ENCODE data around the gene SECISBP2. TPM values are rescaled to one million over a fixed set of nuclear protein-coding genes. Genes with fewer than 3 reads are reported as not detected.

SECISBP2 gene
- polyA plus RNA-seq, 2 of the 4 experiments (the other 2 are of a cell fraction): 16.3 to 43.4 TPM

DNA sequence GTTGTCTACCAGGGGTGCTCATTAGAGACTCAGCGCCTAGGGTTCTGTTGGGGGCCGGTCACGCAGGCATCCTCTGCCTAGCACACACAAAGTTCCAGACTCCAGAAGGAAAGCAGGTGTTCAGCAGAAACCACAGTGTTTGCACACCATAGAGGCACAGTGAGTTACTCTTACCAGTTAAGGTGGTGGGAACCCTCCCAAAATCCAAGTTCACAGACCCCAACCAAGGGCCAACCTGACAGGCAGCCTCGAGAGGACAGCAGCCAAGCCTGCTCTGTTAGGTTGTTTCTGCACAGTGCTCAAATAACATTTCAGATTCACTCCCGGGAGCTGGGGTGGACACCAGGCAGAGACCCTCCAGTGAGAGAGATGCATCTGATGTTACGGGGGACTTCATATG lies 36.2 kb downstream of the SECISBP2 start:
- CTCF ChIA-PET: interaction anchor here (1.4 kb wide), 2 partner anchors 11 to 22 kb away, joined by 3 to 4 read pairs; no protein-coding TSS in a partner anchor
- TF ChIP-seq RNF2 (IDR thresholded peaks at IDR 0.05; ENCODE audit: borderline replicate concordance, low read depth): no peak
- TF ChIP-seq HEYL (CRISPR knock-in tag; IDR thresholded peaks at IDR 0.05): no peak
- no peak for TF ChIP-seq RAD21 (conservative IDR thresholded peaks at IDR 0.05 in 1 of 2, IDR thresholded peaks at IDR 0.05 in 1 of 2)
- no peak for TF ChIP-seq TFCP2L1 (CRISPR knock-in tag; IDR thresholded peaks at IDR 0.05)
- TF ChIP-seq ZFP36 (IDR thresholded peaks at IDR 0.05; ENCODE audit: borderline replicate concordance, partially characterized antibody): no peak
- no peak for TF ChIP-seq SMC3 (IDR thresholded peaks at IDR 0.05)
- no peak for TF ChIP-seq HOXA7 (CRISPR knock-in tag; IDR thresholded peaks at IDR 0.05)
- no peak for TF ChIP-seq ZC3H11A (IDR thresholded peaks at IDR 0.05)
- TF ChIP-seq, protein P1, sequence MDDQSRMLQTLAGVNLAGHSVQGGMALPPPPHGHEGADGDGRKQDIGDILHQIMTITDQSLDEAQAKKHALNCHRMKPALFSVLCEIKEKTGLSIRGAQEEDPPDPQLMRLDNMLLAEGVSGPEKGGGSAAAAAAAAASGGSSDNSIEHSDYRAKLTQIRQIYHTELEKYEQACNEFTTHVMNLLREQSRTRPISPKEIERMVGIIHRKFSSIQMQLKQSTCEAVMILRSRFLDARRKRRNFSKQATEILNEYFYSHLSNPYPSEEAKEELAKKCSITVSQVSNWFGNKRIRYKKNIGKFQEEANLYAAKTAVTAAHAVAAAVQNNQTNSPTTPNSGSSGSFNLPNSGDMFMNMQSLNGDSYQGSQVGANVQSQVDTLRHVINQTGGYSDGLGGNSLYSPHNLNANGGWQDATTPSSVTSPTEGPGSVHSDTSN (IDR thresholded peaks at IDR 0.05): no peak
- TF ChIP-seq GATA3 (IDR thresholded peaks at IDR 0.05; ENCODE audit: borderline replicate concordance): no peak
- TF ChIP-seq EHF (CRISPR knock-in tag; IDR thresholded peaks at IDR 0.05): no peak
- TF ChIP-seq EP300 (IDR thresholded peaks at IDR 0.05): no peak
- no peaks in the 10 kb centered on the region for H3K9me3 ChIP-seq
- H3K4me1 ChIP-seq: no peaks in the 10 kb centered on the region
- WGBS (ENCODE audit: missing lambda C conversion rate): 93% methylated on average over 6 of the region's 6 CpGs
- DNase-seq (ENCODE audit: low read depth in 1 of 2, low spot score in 1 of 2): no peak
- no peak for FAIRE-seq
- ATAC-seq: no peak
- H3K4me3 ChIP-seq: no peak overlapping the region
- H3K4me2 ChIP-seq: no peak overlapping the region
- POLR2A ChIA-PET: no interaction called here
- no peak overlapping the region for H3K27ac ChIP-seq

DNA sequence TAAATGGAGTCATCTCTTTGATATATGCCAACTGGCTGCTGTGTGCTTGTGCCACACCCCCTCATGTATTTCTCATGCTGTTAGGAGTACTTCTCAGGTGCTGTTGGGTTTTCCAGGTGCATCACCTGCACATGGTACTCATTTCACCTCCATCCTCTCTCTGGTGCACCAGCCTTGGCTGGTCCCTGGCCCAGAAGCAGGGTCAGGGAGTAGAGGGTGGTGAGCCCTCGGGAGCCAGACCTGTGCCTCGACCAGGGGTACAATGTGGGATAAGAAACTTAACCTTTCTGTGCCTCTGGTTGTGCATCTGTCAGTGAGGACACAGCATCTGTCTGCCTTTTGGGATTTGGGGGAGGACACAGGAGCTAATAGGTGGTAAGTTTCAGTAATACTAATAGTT lies 38.5 kb downstream of the SECISBP2 start:
- DNase-seq (ENCODE audit: low read depth in 1 of 2, low spot score in 1 of 2) (no peak), ATAC-seq (no peak), FAIRE-seq (no peak)
- H3K27ac ChIP-seq: no peak overlapping the region
- no peaks in the 10 kb centered on the region for H3K9me3 ChIP-seq
- whole genome bisulfite sequencing (ENCODE audit: missing lambda C conversion rate): 100% methylated on average over 2 of the region's 2 CpGs
- CTCF ChIA-PET: interaction anchor here (1.0 kb wide), 1 partner anchor 9 kb away, joined by 3 read pairs; no protein-coding TSS in a partner anchor
- TF ChIP-seq ZC3H11A (IDR thresholded peaks at IDR 0.05) (no peak), KDM5A (IDR thresholded peaks at IDR 0.05) (no peak), TFCP2L1 (CRISPR knock-in tag; IDR thresholded peaks at IDR 0.05) (no peak), RNF2 (IDR thresholded peaks at IDR 0.05; ENCODE audit: borderline replicate concordance, low read depth) (no peak), ZFP36 (IDR thresholded peaks at IDR 0.05; ENCODE audit: borderline replicate concordance, partially characterized antibody) (no peak), POLR2AphosphoS2 (conservative IDR thresholded peaks at IDR 0.05; ENCODE audit: low read length) (no peak), HOXA7 (CRISPR knock-in tag; IDR thresholded peaks at IDR 0.05) (no peak), RFX5 (IDR thresholded peaks at IDR 0.05) (no peak), NR3C1 (IDR thresholded peaks at IDR 0.05) (no peak), MAFK (IDR thresholded peaks at IDR 0.05; ENCODE audit: partially characterized antibody) (no peak), POLR2A (IDR thresholded peaks at IDR 0.05; ENCODE audit: low read length) (no peak), CHD4 (IDR thresholded peaks at IDR 0.05; ENCODE audit: borderline replicate concordance) (no peak), NFE2L2 (conservative IDR thresholded peaks at IDR 0.05; ENCODE audit: low read length) (no peak), EHF (CRISPR knock-in tag; IDR thresholded peaks at IDR 0.05) (no peak), HEYL (CRISPR knock-in tag; IDR thresholded peaks at IDR 0.05) (no peak)
- TF ChIP-seq, protein P2, sequence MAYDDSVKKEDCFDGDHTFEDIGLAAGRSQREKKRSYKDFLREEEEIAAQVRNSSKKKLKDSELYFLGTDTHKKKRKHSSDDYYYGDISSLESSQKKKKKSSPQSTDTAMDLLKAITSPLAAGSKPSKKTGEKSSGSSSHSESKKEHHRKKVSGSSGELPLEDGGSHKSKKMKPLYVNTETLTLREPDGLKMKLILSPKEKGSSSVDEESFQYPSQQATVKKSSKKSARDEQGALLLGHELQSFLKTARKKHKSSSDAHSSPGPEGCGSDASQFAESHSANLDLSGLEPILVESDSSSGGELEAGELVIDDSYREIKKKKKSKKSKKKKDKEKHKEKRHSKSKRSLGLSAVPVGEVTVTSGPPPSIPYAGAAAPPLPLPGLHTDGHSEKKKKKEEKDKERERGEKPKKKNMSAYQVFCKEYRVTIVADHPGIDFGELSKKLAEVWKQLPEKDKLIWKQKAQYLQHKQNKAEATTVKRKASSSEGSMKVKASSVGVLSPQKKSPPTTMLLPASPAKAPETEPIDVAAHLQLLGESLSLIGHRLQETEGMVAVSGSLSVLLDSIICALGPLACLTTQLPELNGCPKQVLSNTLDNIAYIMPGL (CRISPR knock-in tag; IDR thresholded peaks at IDR 0.05; ENCODE audit: borderline replicate concordance): no peak
- TF ChIP-seq, protein P3, sequence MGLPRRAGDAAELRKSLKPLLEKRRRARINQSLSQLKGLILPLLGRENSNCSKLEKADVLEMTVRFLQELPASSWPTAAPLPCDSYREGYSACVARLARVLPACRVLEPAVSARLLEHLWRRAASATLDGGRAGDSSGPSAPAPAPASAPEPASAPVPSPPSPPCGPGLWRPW (IDR thresholded peaks at IDR 0.05): no peak
- H3K4me3 ChIP-seq: no peak overlapping the region
- no peaks in the 10 kb centered on the region for H3K4me1 ChIP-seq
- no peak overlapping the region for H3K4me2 ChIP-seq
- POLR2A ChIA-PET: no interaction called here
